ENCODE data around the gene MAVS. TPM values are rescaled to one million over a fixed set of nuclear protein-coding genes. Genes with fewer than 3 reads are reported as not detected.

MAVS gene
- total RNA-seq, result 10 to 100 TPM; 23.2 to 25.9 TPM

DNA sequence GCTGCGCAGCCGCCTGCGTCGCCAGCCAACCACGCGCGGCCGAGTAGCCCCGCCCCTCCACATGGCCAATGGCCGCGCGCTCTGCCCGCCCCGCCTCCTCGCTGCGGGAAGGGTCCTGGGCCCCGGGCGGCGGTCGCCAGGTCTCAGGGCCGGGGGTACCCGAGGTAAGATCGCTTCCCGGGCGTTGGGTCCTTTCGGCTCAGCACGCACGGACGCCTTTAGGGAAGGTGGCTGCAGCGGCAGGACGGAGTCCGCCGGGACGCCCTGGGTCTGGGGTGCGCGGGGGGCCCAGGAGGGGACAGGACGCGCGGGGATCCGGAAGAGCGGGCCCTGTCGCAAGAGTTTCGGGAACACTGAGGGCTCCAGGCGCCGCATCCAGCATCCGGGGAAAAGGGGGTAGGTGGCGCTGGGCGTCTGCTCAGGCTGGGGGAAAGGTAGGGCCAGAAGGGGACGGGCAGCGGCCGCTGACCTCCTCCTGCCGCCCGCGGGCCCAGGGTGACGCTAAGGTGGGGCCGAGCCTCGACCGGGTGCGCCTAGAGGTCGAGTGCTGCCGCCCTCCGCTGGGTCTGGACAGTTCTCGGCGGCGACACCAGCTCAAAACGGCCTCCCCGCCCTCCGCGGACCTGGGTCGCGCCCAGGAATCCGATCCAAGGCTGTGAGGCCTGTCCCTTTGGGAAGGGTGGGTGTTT lies at the start of gene MAVS:
MAVS (plus strand) TSS at position 95 of the 689 bp plus-strand sequence. CDS start 7,791 bp downstream, outside the sequence.
- H3K4me3 Mint-ChIP-seq, result peak within 1 kb of the TSS; percentile 88
- peak; percentile 98 for ATAC-seq
- POLR2A ChIA-PET, result no interaction called here
- H3K9me3 Mint-ChIP-seq (ENCODE audit: low read depth), result no peaks in the 10 kb centered on the region
- CTCF ChIA-PET, result interaction anchor here (1.1 to 1.2 kb wide), 2 partner anchors 16 to 57 kb away, joined by 3 read pairs; no protein-coding TSS in a partner anchor
- peak within 1 kb of the TSS; percentile 84 for H3K27ac Mint-ChIP-seq
- DNase-seq, result peak; percentile 91
- intact Hi-C loops (cut with DNase I, micrococcal nuclease), result loop anchor here (1.0 to 2.0 kb wide), 8 partner anchors 27 to 168 kb away; partner anchors contain the start of genes AP5S1 (in 2 of the 2), CDC25B (in 1 of the 2), CENPB (in 1 of the 2) and PANK2 (in 1 of the 2)
- H3K36me3 Mint-ChIP-seq (ENCODE audit: low read depth), result no peaks in the 10 kb centered on the region
- H3K27me3 Mint-ChIP-seq, result no peaks in the 10 kb centered on the region
- peaks cover 22% of the 10 kb centered on the region for H3K4me1 Mint-ChIP-seq

DNA sequence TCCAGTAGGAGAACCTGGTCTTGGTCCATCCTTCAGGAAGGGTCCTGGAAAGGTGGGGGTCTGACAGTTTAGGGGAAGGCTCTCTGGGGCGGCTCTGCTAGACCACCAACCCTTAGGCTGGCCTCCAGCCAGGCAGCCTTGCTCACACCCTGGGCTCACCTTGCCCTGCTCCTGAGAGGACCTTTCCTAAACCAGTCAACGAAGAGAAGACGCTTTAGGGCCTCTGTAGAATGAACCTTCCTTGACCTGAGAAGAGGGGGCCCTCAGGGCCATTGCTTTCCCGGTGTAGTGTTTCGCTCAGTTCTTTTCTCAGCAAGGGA lies 49.4 kb upstream of the MAVS start:
- Mint-ChIP-seq H3K4me1 (peaks cover 55% of the 10 kb centered on the region), H3K4me3 (peak overlapping the region; percentile 93), H3K27me3 (no peaks in the 10 kb centered on the region), H3K9me3 (ENCODE audit: low read depth) (no peaks in the 10 kb centered on the region), H3K36me3 (ENCODE audit: low read depth) (peaks cover 47% of the 10 kb centered on the region), H3K27ac (peak overlapping the region; percentile 97)
- no peak for ATAC-seq
- ChIA-PET POLR2A (no interaction called here), CTCF (no interaction called here)
- intact Hi-C loops (cut with DNase I, micrococcal nuclease), result loop anchor here in 1 of 2 experiments (2.0 to 10.0 kb wide), 2 partner anchors 50 to 288 kb away; partner anchors contain the start of gene MAVS
- no peak for DNase-seq

DNA sequence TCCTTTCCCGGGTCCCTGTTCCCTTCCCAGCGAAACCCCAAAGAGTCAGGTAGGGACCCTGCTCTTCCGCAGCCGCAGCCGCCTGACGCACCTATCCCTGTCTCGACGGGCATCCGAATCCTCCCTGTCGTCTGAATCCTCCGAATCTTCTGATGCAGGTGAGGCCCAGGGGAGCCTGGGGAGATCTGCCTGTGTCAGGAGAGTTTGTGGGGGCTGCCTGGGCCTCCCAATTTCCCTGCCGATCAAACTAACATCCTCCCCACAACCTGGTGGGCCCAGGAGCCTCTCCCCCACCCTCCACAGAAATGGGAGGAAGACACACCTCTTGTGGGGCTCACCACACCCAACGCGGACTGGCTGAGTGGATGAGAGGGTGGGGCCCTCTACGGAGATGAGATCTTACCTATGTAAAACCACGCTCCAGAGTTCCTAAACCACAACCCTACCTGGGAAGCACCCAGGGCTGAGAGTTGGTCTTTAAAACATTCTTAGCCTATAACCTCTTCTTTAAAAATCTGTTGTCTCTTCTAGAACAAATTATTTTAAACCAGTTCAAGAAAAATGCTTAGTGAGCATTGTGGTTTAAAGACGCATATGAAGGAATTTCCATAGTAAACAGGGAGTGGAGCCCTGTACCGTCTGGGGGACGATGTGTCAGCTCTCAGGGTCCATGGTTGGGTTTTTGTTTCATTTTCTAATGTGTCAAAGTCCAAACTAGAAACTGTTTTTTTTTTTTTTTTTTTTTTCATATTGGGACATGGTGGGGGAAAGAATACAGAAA lies 48.9 kb upstream of the MAVS start:
- ATAC-seq, result peak; percentile 40
- Mint-ChIP-seq H3K4me3 (peak overlapping the region; percentile 93), H3K9me3 (ENCODE audit: low read depth) (no peaks in the 10 kb centered on the region), H3K36me3 (ENCODE audit: low read depth) (peaks cover 52% of the 10 kb centered on the region), H3K27me3 (no peaks in the 10 kb centered on the region), H3K4me1 (peaks cover 56% of the 10 kb centered on the region), H3K27ac (peak overlapping the region; percentile 97)
- intact Hi-C loops (cut with DNase I, micrococcal nuclease), result loop anchor here in 1 of 2 experiments (2.0 to 10.0 kb wide), 2 partner anchors 49 to 287 kb away; partner anchors contain the start of gene MAVS
- DNase-seq, result peak; percentile 66
- ChIA-PET CTCF (no interaction called here), POLR2A (interaction anchor here (0.7 kb wide), 1 partner anchor 13 kb away, joined by 7 read pairs; no protein-coding TSS in a partner anchor)

DNA sequence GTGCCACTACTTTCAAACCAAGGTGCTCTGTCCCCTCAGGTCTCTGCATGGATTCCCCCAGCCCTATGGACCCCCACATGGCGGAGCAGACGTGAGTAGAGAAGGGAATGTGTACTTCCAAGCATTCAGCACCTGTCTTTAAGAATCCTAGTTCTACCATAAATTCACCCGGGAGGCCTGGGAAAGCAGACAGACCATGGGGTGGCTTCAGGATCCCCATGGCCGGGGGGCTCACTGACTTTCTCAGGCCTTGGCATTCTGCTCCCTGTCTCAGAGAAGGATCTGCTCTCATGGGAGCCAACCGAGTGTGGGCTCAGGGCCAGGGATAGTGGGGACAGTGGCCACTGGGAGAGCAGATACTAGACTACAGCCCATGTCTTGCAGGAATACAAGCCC lies 48.3 kb upstream of the MAVS start:
- Mint-ChIP-seq H3K27ac (peak overlapping the region; percentile 97), H3K36me3 (ENCODE audit: low read depth) (peaks cover 58% of the 10 kb centered on the region), H3K4me3 (peak overlapping the region; percentile 93), H3K27me3 (no peaks in the 10 kb centered on the region), H3K4me1 (peaks cover 58% of the 10 kb centered on the region), H3K9me3 (ENCODE audit: low read depth) (no peaks in the 10 kb centered on the region)
- ChIA-PET CTCF (no interaction called here), POLR2A (interaction anchor here (0.7 kb wide), 1 partner anchor 12 kb away, joined by 7 read pairs; no protein-coding TSS in a partner anchor)
- intact Hi-C loops (cut with DNase I, micrococcal nuclease), result loop anchor here in 1 of 2 experiments (10.0 kb wide), 1 partner anchor 286 kb away; no protein-coding TSS in a partner anchor
- DNase-seq, result no peak
- no peak for ATAC-seq

DNA sequence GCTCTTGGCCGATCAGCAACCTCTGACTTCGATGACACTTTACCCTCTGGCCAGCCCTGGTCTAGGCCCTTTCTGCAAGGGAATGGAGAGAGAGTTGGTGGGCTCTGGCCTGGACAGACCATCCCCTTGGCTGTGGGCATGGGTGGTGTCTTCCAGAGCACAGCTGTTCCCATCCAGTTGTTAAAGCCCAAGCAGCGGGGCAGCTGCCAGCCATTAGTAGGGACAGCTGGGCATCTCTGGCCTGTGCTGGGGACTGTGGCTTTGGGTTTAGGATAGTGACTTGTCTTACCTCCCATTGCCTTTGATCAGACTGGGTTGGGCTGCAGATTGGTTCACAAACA lies 47.8 kb upstream of the MAVS start:
- CTCF ChIA-PET, result interaction anchor here (0.9 kb wide), 1 partner anchor 13 kb away, joined by 3 read pairs; the partner anchor contains the start of gene CENPB
- DNase-seq (no peak), ATAC-seq (no peak)
- Mint-ChIP-seq H3K36me3 (ENCODE audit: low read depth) (peaks cover 63% of the 10 kb centered on the region), H3K27me3 (no peaks in the 10 kb centered on the region), H3K9me3 (ENCODE audit: low read depth) (no peaks in the 10 kb centered on the region), H3K4me1 (peaks cover 58% of the 10 kb centered on the region), H3K27ac (peak overlapping the region; percentile 97), H3K4me3 (peak overlapping the region; percentile 93)
- POLR2A ChIA-PET, result no interaction called here
- intact Hi-C loops (cut with DNase I, micrococcal nuclease), result loop anchor here in 1 of 2 experiments (10.0 kb wide), 1 partner anchor 286 kb away; no protein-coding TSS in a partner anchor

DNA sequence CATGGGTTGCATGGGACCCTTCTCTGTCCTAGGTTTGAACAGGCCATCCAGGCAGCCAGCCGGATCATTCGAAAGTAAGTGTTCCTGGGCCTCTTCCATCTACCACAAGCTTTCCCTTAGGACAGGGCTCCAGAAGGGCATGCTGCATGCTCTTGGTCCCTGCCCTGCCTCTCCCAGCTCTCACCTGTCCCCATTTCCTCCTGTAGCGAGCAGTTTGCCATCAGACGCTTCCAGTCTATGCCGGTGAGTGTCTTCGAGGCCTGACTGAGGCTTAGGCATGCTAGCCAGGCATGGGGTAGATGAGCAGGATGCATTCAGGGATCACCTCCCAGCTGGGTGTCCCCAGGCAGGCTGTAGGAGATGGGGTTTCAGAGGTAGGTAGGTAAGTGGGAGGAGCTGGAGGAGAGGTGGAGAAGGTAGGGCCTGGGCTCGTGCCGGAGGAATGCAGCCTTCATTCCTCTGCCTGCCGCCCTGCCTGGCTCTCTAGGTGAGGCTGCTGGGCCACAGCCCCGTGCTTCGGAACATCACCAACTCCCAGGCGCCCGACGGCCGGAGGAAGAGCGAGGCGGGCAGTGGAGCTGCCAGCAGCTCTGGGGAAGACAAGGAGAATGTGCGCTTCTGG lies 46.3 kb upstream of the MAVS start:
- H3K36me3 Mint-ChIP-seq (ENCODE audit: low read depth), result peaks cover 76% of the 10 kb centered on the region
- DNase-seq, result no peak
- H3K9me3 Mint-ChIP-seq (ENCODE audit: low read depth), result no peaks in the 10 kb centered on the region
- ATAC-seq, result no peak
- ChIA-PET POLR2A (interaction anchor here (0.8 to 1.2 kb wide), 2 partner anchors 14 to 15 kb away, joined by 4 read pairs; partner anchors contain the start of gene CENPB), CTCF (interaction anchor here (0.6 to 1.5 kb wide), 10 partner anchors 8 to 285 kb away, joined by 3 to 12 read pairs (median 4); partner anchors contain the start of gene AP5S1)
- H3K27ac Mint-ChIP-seq, result peak overlapping the region; percentile 29
- no peaks in the 10 kb centered on the region for H3K27me3 Mint-ChIP-seq
- intact Hi-C loops (cut with DNase I, micrococcal nuclease), result no loop called here
- peaks cover 58% of the 10 kb centered on the region for H3K4me1 Mint-ChIP-seq
- no peak overlapping the region for H3K4me3 Mint-ChIP-seq

DNA sequence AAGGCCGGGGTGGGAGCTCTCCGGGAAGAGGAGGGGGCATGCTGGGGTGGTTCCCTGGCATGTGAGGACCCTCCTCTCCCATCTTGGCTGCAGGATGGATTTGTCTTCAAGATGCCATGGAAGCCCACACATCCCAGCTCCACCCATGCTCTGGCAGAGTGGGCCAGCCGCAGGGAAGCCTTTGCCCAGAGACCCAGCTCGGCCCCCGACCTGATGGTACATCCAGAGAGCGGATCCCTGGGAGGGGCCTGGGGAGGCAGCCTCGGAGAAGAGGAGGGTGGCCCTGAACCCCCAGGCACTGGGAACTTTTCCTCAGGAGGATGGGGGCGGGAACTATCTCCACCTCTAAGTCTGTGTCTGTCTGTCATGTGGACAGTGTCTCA lies 45.8 kb upstream of the MAVS start:
- H3K4me1 Mint-ChIP-seq, result peaks cover 57% of the 10 kb centered on the region
- H3K27me3 Mint-ChIP-seq, result no peaks in the 10 kb centered on the region
- ATAC-seq (no peak), DNase-seq (no peak)
- H3K36me3 Mint-ChIP-seq (ENCODE audit: low read depth), result peaks cover 80% of the 10 kb centered on the region
- intact Hi-C loops (cut with DNase I, micrococcal nuclease), result no loop called here
- POLR2A ChIA-PET, result interaction anchor here (0.8 to 1.2 kb wide), 2 partner anchors 14 to 15 kb away, joined by 4 read pairs; partner anchors contain the start of gene CENPB
- CTCF ChIA-PET, result interaction anchor here (1.0 to 1.5 kb wide), 7 partner anchors 9 to 44 kb away, joined by 3 to 12 read pairs (median 4); no protein-coding TSS in a partner anchor
- H3K4me3 Mint-ChIP-seq, result no peak overlapping the region
- peak overlapping the region; percentile 68 for H3K27ac Mint-ChIP-seq
- H3K9me3 Mint-ChIP-seq (ENCODE audit: low read depth), result no peaks in the 10 kb centered on the region

DNA sequence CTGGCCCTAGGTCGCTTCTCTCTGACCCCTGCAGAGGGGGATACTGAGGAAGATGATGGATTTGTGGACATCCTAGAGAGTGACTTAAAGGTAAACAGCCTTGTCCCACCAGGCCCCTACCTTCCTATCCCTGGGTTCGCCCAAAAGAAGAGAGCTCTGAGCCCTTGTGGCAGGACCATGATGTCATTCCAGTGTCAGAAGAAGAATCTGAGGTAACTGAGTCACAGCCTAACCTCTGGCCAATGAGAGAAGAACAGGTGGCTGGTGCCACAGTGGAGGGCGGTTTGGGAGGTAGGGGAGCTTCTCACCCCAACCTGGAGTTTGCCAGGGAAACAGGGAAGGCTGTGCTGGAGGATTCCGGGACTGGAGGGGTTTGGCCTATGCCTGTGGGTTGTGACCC lies 45.3 kb upstream of the MAVS start:
- Mint-ChIP-seq H3K9me3 (ENCODE audit: low read depth) (no peaks in the 10 kb centered on the region), H3K27me3 (no peaks in the 10 kb centered on the region), H3K4me3 (no peak overlapping the region), H3K4me1 (peaks cover 59% of the 10 kb centered on the region), H3K27ac (peak overlapping the region; percentile 68), H3K36me3 (ENCODE audit: low read depth) (peaks cover 83% of the 10 kb centered on the region)
- CTCF ChIA-PET, result interaction anchor here (1.0 to 1.5 kb wide), 6 partner anchors 9 to 44 kb away, joined by 3 to 12 read pairs (median 4); no protein-coding TSS in a partner anchor
- intact Hi-C loops (cut with DNase I, micrococcal nuclease), result no loop called here
- ATAC-seq (no peak), DNase-seq (no peak)
- POLR2A ChIA-PET, result interaction anchor here (0.7 to 0.8 kb wide), 2 partner anchors 12 to 14 kb away, joined by 3 to 4 read pairs; no protein-coding TSS in a partner anchor

DNA sequence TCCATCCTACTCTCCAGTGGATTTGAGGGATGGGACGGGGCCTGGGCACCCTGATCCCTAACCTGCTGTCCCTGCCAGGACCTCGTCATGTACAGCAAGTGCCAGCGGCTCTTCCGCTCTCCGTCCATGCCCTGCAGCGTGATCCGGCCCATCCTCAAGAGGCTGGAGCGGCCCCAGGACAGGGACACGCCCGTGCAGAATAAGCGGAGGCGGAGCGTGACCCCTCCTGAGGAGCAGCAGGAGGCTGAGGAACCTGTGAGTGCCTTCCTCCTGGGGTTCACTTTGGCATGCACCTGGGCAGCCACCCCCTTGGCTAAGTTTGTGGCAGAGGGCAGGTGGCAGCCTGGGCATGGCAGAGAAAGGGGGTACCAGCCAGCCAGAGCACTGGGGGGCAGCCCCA lies 44.8 kb upstream of the MAVS start:
- DNase-seq, result no peak
- Mint-ChIP-seq H3K36me3 (ENCODE audit: low read depth) (peaks cover 82% of the 10 kb centered on the region), H3K4me3 (no peak overlapping the region), H3K4me1 (peaks cover 60% of the 10 kb centered on the region), H3K27me3 (no peaks in the 10 kb centered on the region), H3K9me3 (ENCODE audit: low read depth) (no peaks in the 10 kb centered on the region), H3K27ac (no peak overlapping the region)
- ATAC-seq, result no peak
- intact Hi-C loops (cut with DNase I, micrococcal nuclease), result no loop called here
- ChIA-PET CTCF (interaction anchor here (1.4 kb wide), 2 partner anchors 9 to 10 kb away, joined by 4 read pairs; no protein-coding TSS in a partner anchor), POLR2A (interaction anchor here (0.7 kb wide), 1 partner anchor 12 kb away, joined by 3 read pairs; no protein-coding TSS in a partner anchor)

DNA sequence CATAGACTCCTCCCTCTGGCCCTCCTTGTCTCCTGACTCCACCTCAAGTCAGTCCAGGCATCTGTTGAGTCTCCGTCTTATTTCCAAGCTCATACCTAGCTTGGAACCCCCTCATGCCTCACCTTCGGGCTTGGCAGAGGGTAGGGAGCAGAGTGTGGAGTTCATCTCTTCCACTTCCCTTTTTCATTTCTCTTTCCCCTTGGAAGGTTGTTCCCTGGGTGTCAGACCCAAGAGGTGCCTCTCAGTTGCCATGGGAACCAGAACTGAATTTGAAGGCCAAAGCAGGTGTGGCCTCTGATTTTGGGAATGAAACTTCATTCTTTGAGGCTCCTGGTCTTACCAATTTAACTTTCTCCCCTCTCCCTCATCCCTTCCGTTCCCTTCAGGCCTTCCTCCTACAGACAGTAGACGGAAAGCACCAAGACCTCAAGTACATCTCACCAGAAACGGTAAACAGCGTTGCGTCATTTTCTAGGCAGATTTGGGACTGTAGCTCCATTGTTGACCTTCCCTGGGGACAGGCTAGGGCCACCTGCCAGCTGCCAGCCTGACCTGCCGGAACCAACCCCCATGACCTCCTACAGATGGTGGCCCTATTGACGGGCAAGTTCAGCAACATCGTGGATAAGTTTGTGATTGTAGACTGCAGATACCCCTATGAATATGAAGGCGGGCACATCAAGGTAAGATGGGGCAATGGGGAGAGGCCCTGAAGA lies 44.0 kb upstream of the MAVS start:
- Mint-ChIP-seq H3K4me1 (peaks cover 60% of the 10 kb centered on the region), H3K27me3 (no peaks in the 10 kb centered on the region), H3K27ac (peak overlapping the region; percentile 44), H3K9me3 (ENCODE audit: low read depth) (no peaks in the 10 kb centered on the region), H3K4me3 (no peak overlapping the region), H3K36me3 (ENCODE audit: low read depth) (peaks cover 81% of the 10 kb centered on the region)
- POLR2A ChIA-PET, result interaction anchor here (0.6 kb wide), 1 partner anchor 84 kb away, joined by 3 read pairs; no protein-coding TSS in a partner anchor
- DNase-seq (no peak), ATAC-seq (no peak)
- CTCF ChIA-PET, result no interaction called here
- intact Hi-C loops (cut with DNase I, micrococcal nuclease), result no loop called here
